Endothelial cell of umbilical vein (primary cell): Measurements from ENCODE around the gene DAPK2.

Source experiments
- CTCF ChIP-seq, 2 donors: IDR thresholded peaks; 1 replicate in 1 of 2; 2 replicates in 1 of 2; pipeline ENCODE4 v1.5.1; 2011; ENCODE audit warnings: low read length in 2 of 2, mild to moderate bottlenecking in 2 of 2, moderate library complexity in 2 of 2, control low read depth in 1 of 2, inconsistent platforms in 1 of 2, low read depth in 1 of 2; ENCODE audit not compliant: insufficient read depth in 1 of 2; ENCODE audit errors: extremely low read depth in 1 of 2
- EZH2 ChIP-seq: IDR thresholded peaks from 2 replicates; pipeline ENCODE4 v1.6.1; 2012; ENCODE audit warnings: borderline replicate concordance, low read depth, mild to moderate bottlenecking, moderate library complexity, low read length, inconsistent platforms; ENCODE audit not compliant: severe bottlenecking
- FOS ChIP-seq: IDR thresholded peaks from 2 replicates; pipeline ENCODE4 v1.6.1; 2011; ENCODE audit warnings: mild to moderate bottlenecking, low read length, moderate library complexity, borderline replicate concordance; ENCODE audit not compliant: insufficient read depth
- JUN ChIP-seq: IDR thresholded peaks from 2 replicates; pipeline ENCODE4 v1.6.1; 2011; ENCODE audit warnings: borderline replicate concordance, low read depth; ENCODE audit not compliant: insufficient read length, insufficient read depth
- MAX ChIP-seq: IDR thresholded peaks from 2 replicates; pipeline ENCODE4 v1.6.1; 2011; ENCODE audit not compliant: insufficient read depth, insufficient read length
- POLR2A ChIP-seq: IDR thresholded peaks from 2 replicates; pipeline ENCODE4 v1.6.1; 2012; ENCODE audit warnings: low read depth, mild to moderate bottlenecking, control low read depth, low read length
- POLR2AphosphoS5 ChIP-seq: IDR thresholded peaks from 2 replicates; pipeline ENCODE4 v1.6.1; 2012; ENCODE audit warnings: low read depth, mild to moderate bottlenecking, control low read depth, low read length, moderate library complexity; ENCODE audit not compliant: insufficient read depth

- TF ChIP-seq POLR2A (no peak), POLR2AphosphoS5 (no peak), CTCF (IDR thresholded peaks at IDR 0.05; ENCODE audit: extremely low read depth in 1 of 2, insufficient read depth in 1 of 2, low read depth in 1 of 2, low read length in 2 of 2) (no peak), JUN (no peak), MAX (no peak), EZH2 (no peak), FOS (no peak)
Measured at GRCh38 chr15:63972801-63973200, 73.5 kb downstream of the DAPK2 start.
